Trophoblast cell (in vitro differentiated cells and primary cell): ENCODE measurements around the gene PML.
A peak's percentile ranks its signal among the peaks of the same experiment; 100 is the strongest.

Experiments
- DNase-seq, 2 donors: peaks; one replicate each; pipeline ENCODE4 v3.0.0-alpha.2; 2016
- H2AFZ ChIP-seq: 2 replicates; pipeline ENCODE4 v1.6.1; 2013; ENCODE audit warnings: low read length, moderate library complexity, mild to moderate bottlenecking; ENCODE audit not compliant: insufficient read depth, poor library complexity
- H2AK5ac ChIP-seq: 2 replicates; pipeline ENCODE4 v1.6.1; 2013; ENCODE audit warnings: mild to moderate bottlenecking, low read length
- H2BK120ac ChIP-seq: 2 replicates; pipeline ENCODE4 v1.6.1; 2013; ENCODE audit warnings: low read length, mild to moderate bottlenecking, moderate library complexity; ENCODE audit not compliant: insufficient read depth, poor library complexity
- H2BK12ac ChIP-seq: 2 replicates; pipeline ENCODE4 v1.6.1; 2013; ENCODE audit warnings: mild to moderate bottlenecking, low read length, moderate library complexity
- H2BK5ac ChIP-seq: 2 replicates; pipeline ENCODE4 v1.6.1; 2013; ENCODE audit warnings: low read length, low read depth, moderate library complexity, mild to moderate bottlenecking; ENCODE audit not compliant: poor library complexity
- H3K14ac ChIP-seq: 2 replicates; pipeline ENCODE4 v1.6.1; 2013; ENCODE audit warnings: mild to moderate bottlenecking, low read length
- H3K18ac ChIP-seq: 2 replicates; pipeline ENCODE4 v1.6.1; 2013; ENCODE audit warnings: mild to moderate bottlenecking, low read length
- H3K23ac ChIP-seq: 2 replicates; pipeline ENCODE4 v1.6.1; 2013; ENCODE audit warnings: low read length
- H3K27ac ChIP-seq: 2 replicates; pipeline ENCODE4 v1.5.1; 2013; ENCODE audit warnings: low read depth, mild to moderate bottlenecking, inconsistent platforms, low read length, moderate library complexity
- H3K27me3 ChIP-seq: 2 replicates; pipeline ENCODE4 v1.6.1; 2013; ENCODE audit warnings: inconsistent platforms, mild to moderate bottlenecking, low read length, moderate library complexity; ENCODE audit not compliant: insufficient read depth
- H3K36me3 ChIP-seq, 2 experiments: 1 replicate in 1 of 2; 2 replicates in 1 of 2; pipeline ENCODE4 v1.6.1; 2013; ENCODE audit warnings: low read length in 2 of 2, mild to moderate bottlenecking in 2 of 2, moderate library complexity in 1 of 2; ENCODE audit not compliant: insufficient read depth in 2 of 2, control insufficient read depth in 1 of 2
- H3K4ac ChIP-seq: 2 replicates; pipeline ENCODE4 v1.6.1; 2013; ENCODE audit warnings: low read depth, mild to moderate bottlenecking, low read length, moderate library complexity
- H3K4me1 ChIP-seq, 2 experiments: 1 replicate in 1 of 2; 2 replicates in 1 of 2; pipeline ENCODE4 v1.6.1; 2013; ENCODE audit warnings: low read length in 2 of 2, mild to moderate bottlenecking in 2 of 2, moderate library complexity in 1 of 2; ENCODE audit not compliant: insufficient read depth in 2 of 2, control insufficient read depth in 1 of 2
- H3K4me2 ChIP-seq: 2 replicates; pipeline ENCODE4 v1.6.1; 2013; ENCODE audit warnings: inconsistent platforms, mild to moderate bottlenecking, low read length, moderate library complexity
- H3K4me3 ChIP-seq: 2 replicates; pipeline ENCODE4 v1.5.1; 2013; ENCODE audit warnings: mild to moderate bottlenecking, low read depth, low read length, inconsistent platforms
- H3K79me1 ChIP-seq: one replicate; pipeline ENCODE4 v1.6.1; 2013; ENCODE audit warnings: low read length
- H3K79me2 ChIP-seq: 2 replicates; pipeline ENCODE4 v1.6.1; 2013; ENCODE audit warnings: low read length, mild to moderate bottlenecking; ENCODE audit not compliant: control insufficient read depth, insufficient read depth, poor library complexity
- H3K9ac ChIP-seq: 2 replicates; pipeline ENCODE4 v1.6.1; 2013; ENCODE audit warnings: mild to moderate bottlenecking, low read length
- H3K9me3 ChIP-seq: 2 replicates; pipeline ENCODE4 v1.6.1; 2013; ENCODE audit warnings: low read depth, mild to moderate bottlenecking, control low read depth, inconsistent platforms, low read length; ENCODE audit not compliant: insufficient read depth
- H4K12ac ChIP-seq: 2 replicates; pipeline ENCODE4 v1.6.1; 2013; ENCODE audit warnings: low read depth, mild to moderate bottlenecking, low read length, moderate library complexity
- H4K8ac ChIP-seq: 2 replicates; pipeline ENCODE4 v1.6.1; 2013; ENCODE audit warnings: low read depth, mild to moderate bottlenecking, low read length, moderate library complexity
- H4K91ac ChIP-seq: one replicate; pipeline ENCODE4 v1.6.1; 2013; ENCODE audit warnings: low read depth, mild to moderate bottlenecking, low read length, moderate library complexity
- WGBS: extraction: QIAGEN DNeasy Blood & Tissue Kit; methylation state at CpG from one replicate; pipeline ENCODE4 v1.1.7; 2013; ENCODE audit warnings: missing lambda C conversion rate; ENCODE audit not compliant: insufficient read length, insufficient coverage; ENCODE audit errors: extremely low coverage; 5-methylcytosine and 5-hydroxymethylcytosine counted together

Gene PML

DNA sequence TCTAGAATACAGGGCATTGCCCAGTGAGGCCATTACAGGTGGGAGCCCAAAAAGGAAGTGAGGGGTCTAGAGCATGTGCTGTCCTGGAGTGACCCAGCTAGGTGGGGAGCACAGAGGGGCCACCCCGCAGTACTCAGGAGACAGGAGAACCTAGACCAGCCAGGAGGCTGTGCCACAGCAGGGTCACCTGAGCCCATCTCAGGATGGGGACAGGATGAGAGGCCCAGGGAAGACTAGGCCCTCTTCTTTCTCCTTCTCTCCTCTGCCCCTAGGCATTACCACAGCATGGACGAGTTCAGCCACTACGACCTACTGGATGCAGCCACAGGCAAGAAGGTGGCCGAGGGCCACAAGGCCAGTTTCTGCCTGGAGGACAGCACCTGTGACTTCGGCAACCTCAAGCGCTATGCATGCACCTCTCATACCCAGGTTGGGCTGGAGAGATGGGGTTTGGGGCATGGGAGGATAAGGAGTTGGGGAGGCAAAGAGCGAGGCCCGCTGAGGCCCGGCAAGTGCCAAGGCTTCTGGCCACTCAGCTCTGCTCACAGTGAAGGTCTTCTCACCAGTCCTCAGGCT, 47.6 kb upstream of the PML start:
- Histone ChIP-seq H3K4me2 (no peak overlapping the region), H2AK5ac (no peak overlapping the region), H3K4me1 (peaks cover 33 to 36% of the 10 kb centered on the region in 2 experiments), H2AFZ (no peak overlapping the region), H3K27ac (no peak overlapping the region), H3K79me2 (peaks cover 4% of the 10 kb centered on the region), H3K18ac (no peak overlapping the region), H4K91ac (no peak overlapping the region), H3K9ac (no peak overlapping the region), H4K12ac (no peak overlapping the region), H4K8ac (no peak overlapping the region), H3K4ac (no peak overlapping the region), H3K23ac (no peak overlapping the region), H3K9me3 (no peaks in the 10 kb centered on the region), H2BK5ac (no peak overlapping the region), H2BK120ac (no peak overlapping the region), H3K14ac (no peak overlapping the region), H3K27me3 (no peaks in the 10 kb centered on the region), H2BK12ac (peak overlapping the region; percentile 31), H3K79me1 (peaks cover 25% of the 10 kb centered on the region), H3K36me3 (peaks cover 5 to 8% of the 10 kb centered on the region in 2 experiments), H3K4me3 (no peak overlapping the region)
- no peak for DNase-seq
- WGBS: no CpG with 5 or more reads among the region's 9 CpGs

- H3K9ac ChIP-seq: no peak overlapping the region
- no peak overlapping the region for H4K12ac ChIP-seq
- peaks cover 30% of the 10 kb centered on the region in 2 experiments for H3K4me1 ChIP-seq
- H3K27me3 ChIP-seq: no peaks in the 10 kb centered on the region
- no peak overlapping the region for H3K27ac ChIP-seq
- no peak overlapping the region for H4K8ac ChIP-seq
- H2BK12ac ChIP-seq: no peak overlapping the region
- H3K14ac ChIP-seq: no peak overlapping the region
- H2AK5ac ChIP-seq: no peak overlapping the region
- H3K23ac ChIP-seq: no peak overlapping the region
- no peak overlapping the region for H2BK5ac ChIP-seq
- peaks cover 4% of the 10 kb centered on the region for H3K79me2 ChIP-seq
- no peak overlapping the region for H3K18ac ChIP-seq
- no peak overlapping the region for H3K4me3 ChIP-seq
- no peak overlapping the region for H2AFZ ChIP-seq
- H4K91ac ChIP-seq: peak overlapping the region; percentile 0
- no peaks in the 10 kb centered on the region for H3K9me3 ChIP-seq
- no peak overlapping the region for H3K4me2 ChIP-seq
- peaks cover 5 to 8% of the 10 kb centered on the region in 2 experiments for H3K36me3 ChIP-seq
- no peak for DNase-seq
- H3K4ac ChIP-seq: no peak overlapping the region
- no CpG with 5 or more reads among the region's 9 CpGs for WGBS
- no peak overlapping the region for H2BK120ac ChIP-seq
- peaks cover 25% of the 10 kb centered on the region for H3K79me1 ChIP-seq
Observed at GRCh38 chr15:73947651-73948050, 46.9 kb upstream of the PML start.

DNA sequence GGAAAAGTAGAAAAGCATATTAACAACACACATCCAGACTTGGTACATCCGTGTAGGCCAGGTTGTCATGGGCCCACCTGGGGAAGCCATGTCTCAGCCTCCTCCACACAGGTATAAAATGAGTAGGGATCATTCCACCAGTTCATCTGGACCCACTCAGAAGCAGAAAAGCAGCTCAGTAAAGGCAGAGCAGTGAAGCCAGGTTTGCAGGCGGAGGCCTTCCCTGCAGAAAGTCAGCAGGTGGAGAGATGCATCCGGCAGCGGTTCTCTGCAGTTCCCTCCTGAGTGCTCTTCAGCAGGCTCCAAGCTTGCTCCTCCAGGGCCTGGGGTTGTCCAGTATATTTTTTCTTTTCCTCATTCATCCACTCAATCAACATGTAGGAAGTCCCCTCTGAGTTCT, 46.1 kb upstream of the PML start:
- H2BK120ac ChIP-seq: no peak overlapping the region
- no peak overlapping the region for H3K4me3 ChIP-seq
- H3K9ac ChIP-seq: no peak overlapping the region
- no peak overlapping the region for H2AK5ac ChIP-seq
- peaks cover 1% of the 10 kb centered on the region for H3K9me3 ChIP-seq
- no peak overlapping the region for H2AFZ ChIP-seq
- peaks cover 4% of the 10 kb centered on the region for H3K79me2 ChIP-seq
- H2BK5ac ChIP-seq: no peak overlapping the region
- H4K12ac ChIP-seq: no peak overlapping the region
- peaks cover 5 to 8% of the 10 kb centered on the region in 2 experiments for H3K36me3 ChIP-seq
- peaks cover 19% of the 10 kb centered on the region for H3K79me1 ChIP-seq
- H4K91ac ChIP-seq: no peak overlapping the region
- peaks cover 23% of the 10 kb centered on the region in 2 experiments for H3K4me1 ChIP-seq
- no peak overlapping the region for H3K23ac ChIP-seq
- no peak overlapping the region for H4K8ac ChIP-seq
- H3K14ac ChIP-seq: no peak overlapping the region
- no peak overlapping the region for H3K18ac ChIP-seq
- H3K27ac ChIP-seq: no peak overlapping the region
- no CpG with 5 or more reads among the region's 4 CpGs for WGBS
- H3K4ac ChIP-seq: no peak overlapping the region
- H2BK12ac ChIP-seq: no peak overlapping the region
- no peaks in the 10 kb centered on the region for H3K27me3 ChIP-seq
- DNase-seq: no peak
- H3K4me2 ChIP-seq: no peak overlapping the region

DNA sequence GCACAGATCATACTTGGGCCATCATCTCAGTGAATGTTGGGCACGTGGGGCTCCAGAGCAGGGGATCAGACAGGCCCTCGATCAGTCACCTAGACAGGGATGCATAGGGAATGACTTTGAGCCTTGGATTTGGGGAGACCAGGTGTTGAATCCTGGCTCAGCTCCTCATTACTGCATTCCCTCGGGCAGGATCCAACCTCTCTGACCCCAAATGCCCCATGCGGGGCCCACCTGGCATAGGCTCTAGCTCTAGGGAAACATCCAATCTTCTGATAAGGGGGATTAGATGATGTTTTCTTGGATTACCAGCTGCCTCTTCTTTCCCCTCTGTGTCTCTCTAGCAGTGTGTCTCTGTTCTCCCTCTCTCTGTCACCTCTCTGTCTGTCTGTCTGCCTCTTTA, 45.5 kb upstream of the PML start:
- no peak overlapping the region for H2AK5ac ChIP-seq
- H4K12ac ChIP-seq: no peak overlapping the region
- H3K27ac ChIP-seq: no peak overlapping the region
- no peak overlapping the region for H3K23ac ChIP-seq
- no peak overlapping the region for H3K9ac ChIP-seq
- peaks cover 5 to 8% of the 10 kb centered on the region in 2 experiments for H3K36me3 ChIP-seq
- no peak overlapping the region for H2BK12ac ChIP-seq
- no peak overlapping the region for H3K4ac ChIP-seq
- H3K79me1 ChIP-seq: peaks cover 17% of the 10 kb centered on the region
- no peak overlapping the region for H2AFZ ChIP-seq
- no peak overlapping the region for H3K18ac ChIP-seq
- no peak overlapping the region for H2BK5ac ChIP-seq
- H3K4me1 ChIP-seq: peaks cover 21% of the 10 kb centered on the region in 2 experiments
- WGBS: no CpG with 5 or more reads among the region's 4 CpGs
- no peak overlapping the region for H4K8ac ChIP-seq
- no peak overlapping the region for H3K14ac ChIP-seq
- no peak overlapping the region for H2BK120ac ChIP-seq
- no peak for DNase-seq
- no peaks in the 10 kb centered on the region for H3K27me3 ChIP-seq
- H3K9me3 ChIP-seq: peaks cover 2% of the 10 kb centered on the region
- H4K91ac ChIP-seq: no peak overlapping the region
- H3K4me2 ChIP-seq: no peak overlapping the region
- H3K79me2 ChIP-seq: peaks cover 4% of the 10 kb centered on the region
- no peak overlapping the region for H3K4me3 ChIP-seq
